GM18511 (cell line): ENCODE measurements around the gene ZFR2.

ENCODE experiments used
- ATAC-seq: cut with Tn5 transposase; IDR thresholded peaks from one replicate; pipeline ENCODE4 v1.9.1; 2021; ENCODE audit warnings: mild to moderate bottlenecking, moderate library complexity; ENCODE audit not compliant: unreplicated experiment

The ZFR2 gene

DNA sequence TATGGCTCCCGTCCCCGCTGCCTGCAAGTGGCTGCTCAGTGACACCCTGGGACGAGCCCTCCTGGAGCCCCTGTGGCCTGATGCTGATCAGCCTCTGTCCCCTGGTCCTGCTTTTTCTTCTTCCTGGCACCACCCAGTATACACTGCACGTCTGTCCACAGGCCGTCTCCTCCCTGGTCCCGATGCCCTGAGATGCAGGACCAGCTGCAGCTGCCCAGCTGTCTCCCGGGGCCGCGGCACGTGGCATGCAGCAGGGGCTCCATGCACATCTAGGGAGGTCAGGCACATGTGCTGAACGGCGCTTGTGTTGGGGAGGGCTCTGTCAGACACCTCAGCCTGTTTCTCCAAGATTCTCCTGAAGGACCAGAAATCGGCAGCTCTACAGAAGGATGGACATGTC is 30.2 kb downstream of the ZFR2 start:
- ATAC-seq, result no peak

DNA sequence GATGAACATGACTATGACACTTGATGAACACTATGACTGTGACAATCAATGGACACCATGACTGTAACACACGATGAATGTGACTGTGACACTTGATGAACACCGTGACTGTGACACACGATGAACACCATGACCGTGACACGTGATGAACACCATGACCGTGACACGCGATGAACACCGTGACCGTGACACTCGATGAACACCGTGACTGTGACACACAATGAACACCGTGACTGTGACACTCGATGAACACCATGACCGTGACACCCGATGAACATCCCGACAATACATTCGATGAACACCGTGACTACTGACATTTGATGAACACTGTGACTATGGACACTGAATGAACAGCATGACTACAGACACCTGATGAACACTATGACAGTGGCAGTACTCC is 30.9 kb downstream of the ZFR2 start:
- no peak for ATAC-seq

DNA sequence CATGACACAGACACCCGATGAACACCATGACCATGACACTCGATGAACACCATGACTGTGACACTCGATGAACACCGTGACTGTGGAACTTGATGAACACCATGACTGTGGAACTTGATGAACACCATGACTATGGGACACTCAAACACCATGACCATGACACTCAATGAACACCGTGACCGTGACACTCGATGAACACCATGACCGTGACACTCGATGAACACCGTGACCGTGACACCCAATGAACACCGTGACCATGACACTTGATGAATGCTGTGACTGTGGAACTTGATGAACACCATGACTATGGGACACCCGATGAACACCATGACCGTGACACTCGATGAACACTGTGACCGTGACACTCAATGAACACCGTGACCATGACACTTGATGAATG is 31.5 kb downstream of the ZFR2 start:
- ATAC-seq, result no peak

DNA sequence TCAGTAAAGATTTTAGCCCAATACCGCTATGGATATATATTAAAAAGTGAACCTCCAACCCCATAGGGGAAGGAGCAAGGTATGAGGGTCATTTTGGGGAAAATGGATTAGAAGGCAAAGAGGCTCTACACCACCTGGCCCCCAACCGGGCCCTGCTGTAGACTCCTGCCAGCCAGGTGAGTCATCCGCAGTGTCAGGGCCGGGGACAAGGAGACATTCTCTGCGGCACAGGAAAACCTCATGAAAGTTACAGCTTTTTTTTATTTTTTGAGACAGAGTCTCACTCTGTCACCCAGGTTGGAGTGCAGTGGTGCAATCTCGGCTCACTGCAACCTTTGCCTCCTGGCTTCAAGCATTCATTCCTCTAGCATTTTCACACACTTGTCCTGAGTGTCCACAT is 32.0 kb downstream of the ZFR2 start:
- ATAC-seq, result no peak

DNA sequence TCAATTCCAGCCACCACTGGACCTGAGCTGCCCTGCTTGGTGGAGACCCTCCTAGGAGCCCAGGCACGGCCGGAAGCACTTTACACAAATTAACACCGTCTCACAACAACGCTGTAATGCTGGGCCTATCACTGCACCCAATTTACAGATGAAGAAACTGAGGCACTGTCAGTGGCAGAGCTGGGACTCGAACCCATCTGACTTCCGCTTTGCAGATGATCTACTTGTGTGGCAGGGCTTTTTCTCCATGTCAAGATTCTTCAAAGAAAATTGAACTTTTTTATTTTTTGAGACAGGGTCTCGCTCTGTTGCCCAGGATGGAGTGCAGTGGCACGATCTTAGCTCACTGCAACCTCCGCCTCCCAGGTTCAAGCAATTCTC is 33.8 kb downstream of the ZFR2 start:
- no peak for ATAC-seq

DNA sequence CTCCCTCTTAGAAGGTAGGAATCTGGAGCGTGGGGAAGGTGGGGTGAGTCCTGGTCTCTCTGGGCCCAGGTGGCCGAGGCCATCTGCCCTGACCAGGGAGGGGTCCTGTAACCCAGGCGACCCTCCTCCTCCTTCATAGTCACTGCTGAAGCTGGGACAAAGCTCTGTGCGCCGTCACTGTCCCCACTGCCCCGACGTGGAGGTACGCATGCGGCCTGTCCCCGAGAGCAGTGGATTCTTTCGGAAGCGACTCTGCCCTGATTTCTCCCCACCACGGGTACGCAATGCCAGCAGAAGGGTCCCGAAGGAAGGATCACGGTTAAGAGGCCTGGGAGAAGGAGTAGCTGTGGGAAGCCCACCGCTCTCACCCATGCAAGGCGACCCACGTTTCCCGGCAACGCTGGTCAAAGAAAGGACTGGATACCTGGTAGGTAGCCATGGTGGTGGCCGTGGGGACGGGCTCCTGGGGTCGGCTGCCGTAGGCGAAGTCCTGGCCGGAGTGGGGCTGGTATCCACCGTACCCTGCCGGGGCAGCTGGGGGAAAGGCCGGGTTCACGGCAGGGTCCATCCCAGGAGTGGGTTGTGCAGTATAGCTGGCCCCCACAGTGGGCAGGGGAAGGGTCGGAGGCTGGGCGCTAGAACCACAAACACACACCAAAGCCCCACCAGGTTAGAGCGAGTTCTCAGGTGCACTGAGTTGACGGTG is 34.3 kb downstream of the ZFR2 start:
- ATAC-seq, result no peak

DNA sequence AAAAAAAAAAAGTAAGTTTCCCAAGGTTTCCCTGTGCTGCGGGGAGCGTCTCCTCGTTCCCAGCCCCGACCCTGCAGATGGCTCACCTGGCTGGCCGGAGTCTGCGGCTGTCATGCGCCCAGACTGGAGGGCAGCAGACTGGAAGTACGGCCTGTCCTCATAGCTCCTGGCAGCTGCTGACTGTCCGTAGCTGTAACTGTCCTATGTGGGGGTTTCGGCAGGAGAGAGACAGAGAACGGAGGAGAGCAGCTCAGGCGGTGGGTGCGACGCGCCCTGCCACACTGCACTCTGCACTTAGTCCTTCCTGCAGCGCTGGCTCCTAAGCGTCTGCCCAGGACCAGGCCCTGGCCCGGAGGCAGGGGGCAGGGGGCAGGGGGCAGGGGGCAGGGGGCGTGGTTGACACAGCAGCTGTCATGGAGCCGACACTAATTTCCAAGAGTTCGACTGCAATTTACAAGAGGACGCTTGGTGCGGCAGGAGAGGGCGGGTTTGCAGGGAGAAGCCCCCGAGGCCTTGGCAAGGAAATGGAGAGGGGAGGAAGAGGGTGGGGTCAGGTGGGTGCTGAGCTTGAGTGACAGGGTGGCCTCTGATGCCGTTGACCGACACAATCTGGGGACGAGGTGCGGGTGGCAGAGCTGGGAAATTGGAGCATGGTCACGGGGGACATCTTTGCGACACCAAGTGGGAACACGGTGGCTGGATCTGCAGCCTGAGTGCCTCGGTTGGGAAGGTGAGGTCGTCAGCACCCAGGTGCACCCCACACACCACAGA is 35.1 kb downstream of the ZFR2 start:
- no peak for ATAC-seq

DNA sequence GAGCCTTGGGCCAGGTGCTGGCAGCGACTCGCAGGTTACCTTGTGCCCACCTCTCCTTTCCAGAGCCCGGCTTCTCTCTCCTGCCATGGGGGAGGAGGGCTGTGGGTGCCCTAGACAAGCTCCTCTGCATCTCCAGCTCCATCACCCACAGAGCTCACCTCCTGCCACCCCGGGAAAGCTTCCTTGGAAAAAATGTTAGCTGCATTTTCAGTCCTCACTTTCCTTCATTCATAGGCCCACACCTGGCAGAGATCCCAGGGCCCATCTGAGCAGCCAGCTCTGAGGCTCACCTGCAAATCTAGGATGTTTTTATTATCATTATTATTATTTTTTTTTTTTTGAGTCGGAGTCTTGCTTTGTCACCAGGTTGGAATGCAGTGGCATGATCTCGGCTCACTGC is 36.8 kb downstream of the ZFR2 start:
- no peak for ATAC-seq

DNA sequence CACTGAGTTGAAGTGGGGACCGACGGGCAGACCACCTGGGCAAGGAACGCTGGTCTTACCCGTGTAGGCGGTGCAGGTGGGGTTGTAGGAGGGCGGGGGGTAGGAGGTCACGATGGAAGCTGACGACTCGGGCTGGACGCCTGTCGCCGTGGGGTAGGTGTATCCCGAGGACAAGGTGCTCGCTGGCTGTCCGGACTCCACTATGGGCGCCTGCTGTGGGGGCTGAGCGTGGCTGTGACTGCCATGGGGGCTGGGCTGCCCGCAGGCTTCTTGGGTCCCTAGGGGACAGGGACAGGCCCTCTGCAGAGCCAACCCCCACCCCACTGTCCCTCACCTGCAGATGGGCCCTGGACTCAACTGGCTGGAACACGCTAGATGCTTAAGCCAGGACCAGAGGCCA is 37.2 kb downstream of the ZFR2 start:
- ATAC-seq, result no peak

DNA sequence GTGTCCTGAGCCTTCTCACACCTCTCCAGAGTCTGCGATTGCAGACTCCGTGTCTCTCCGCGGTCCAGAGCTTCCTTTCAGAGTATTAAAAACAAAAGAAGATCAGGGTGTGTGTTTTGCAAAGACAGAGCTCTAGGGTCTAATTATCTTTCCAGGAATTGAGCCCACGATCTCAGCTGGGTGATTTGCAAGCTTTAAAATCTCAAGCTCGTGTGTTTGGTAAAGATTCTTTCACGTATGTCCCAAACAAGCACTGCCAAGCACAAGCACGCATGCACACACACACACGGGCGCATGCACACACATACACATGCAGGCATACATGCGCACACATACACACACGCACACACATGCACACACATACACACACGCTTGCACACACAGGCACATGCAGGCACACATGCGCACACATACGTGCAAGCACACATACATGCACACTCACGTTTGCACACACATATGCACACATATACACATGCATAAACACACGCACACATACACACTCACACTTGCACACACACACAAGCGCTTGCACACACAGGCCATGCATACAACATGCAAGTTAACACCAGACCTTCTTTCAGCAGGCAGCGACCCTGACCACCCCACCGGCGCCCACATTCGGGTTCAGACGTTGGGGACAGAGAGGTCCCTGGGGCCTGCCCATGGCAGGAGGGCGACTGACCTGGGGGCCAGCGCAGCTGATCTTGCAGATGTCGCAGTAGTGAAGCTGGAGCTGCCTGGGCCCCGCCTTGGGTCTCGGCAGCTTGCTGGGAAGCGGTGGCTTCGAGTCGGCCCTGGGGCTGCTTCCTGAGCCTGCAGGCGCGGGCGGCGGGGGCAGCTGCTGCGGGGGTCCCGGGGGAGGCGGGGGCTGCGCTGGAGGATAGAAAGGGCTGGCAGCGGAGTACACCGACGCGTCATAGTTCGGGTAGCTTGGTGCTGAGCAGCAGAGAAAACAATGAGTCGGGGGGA is 37.9 kb downstream of the ZFR2 start:
- ATAC-seq, result no peak

DNA sequence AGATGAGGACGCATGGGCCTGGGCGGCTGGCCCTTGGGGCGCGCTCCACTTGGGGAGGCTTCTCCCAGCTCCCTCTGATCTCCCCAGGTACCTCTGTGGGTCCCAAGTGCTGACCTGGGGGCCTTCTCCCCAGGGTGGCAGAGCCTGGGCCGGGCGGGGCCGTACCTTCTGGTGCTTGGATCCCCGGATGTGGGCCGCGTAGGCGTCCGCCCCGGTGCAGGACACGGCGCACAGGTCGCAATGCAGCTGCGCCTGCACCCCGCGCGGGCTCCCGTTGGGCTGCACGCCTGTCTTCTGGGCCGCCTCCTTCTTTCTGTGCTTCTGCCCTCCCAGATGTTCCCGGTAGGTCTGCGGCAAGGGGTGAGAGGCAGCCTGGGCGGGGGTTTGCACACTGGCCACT is 41.5 kb downstream of the ZFR2 start:
- ATAC-seq, result no peak

DNA sequence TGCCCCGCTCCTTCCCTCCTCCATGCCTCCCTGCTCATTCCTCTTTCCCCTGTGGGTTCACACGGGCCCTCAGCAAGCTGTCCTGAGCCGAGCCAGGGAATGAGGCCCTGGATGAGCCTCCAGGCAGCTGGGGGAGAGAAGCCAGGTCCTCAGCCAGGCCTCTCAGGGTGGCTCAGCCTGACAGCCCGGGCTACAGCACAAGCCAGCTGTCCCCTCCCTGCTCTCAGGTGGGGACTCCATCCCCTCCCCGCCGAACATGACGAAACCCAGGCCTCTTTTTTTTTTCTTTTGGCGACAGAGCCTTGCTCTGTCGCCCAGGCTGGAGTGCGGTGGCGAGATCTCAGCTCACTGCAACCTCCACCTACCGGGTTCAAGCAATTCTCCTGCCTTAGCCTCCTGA is 42.7 kb downstream of the ZFR2 start:
- ATAC-seq, result no peak

DNA sequence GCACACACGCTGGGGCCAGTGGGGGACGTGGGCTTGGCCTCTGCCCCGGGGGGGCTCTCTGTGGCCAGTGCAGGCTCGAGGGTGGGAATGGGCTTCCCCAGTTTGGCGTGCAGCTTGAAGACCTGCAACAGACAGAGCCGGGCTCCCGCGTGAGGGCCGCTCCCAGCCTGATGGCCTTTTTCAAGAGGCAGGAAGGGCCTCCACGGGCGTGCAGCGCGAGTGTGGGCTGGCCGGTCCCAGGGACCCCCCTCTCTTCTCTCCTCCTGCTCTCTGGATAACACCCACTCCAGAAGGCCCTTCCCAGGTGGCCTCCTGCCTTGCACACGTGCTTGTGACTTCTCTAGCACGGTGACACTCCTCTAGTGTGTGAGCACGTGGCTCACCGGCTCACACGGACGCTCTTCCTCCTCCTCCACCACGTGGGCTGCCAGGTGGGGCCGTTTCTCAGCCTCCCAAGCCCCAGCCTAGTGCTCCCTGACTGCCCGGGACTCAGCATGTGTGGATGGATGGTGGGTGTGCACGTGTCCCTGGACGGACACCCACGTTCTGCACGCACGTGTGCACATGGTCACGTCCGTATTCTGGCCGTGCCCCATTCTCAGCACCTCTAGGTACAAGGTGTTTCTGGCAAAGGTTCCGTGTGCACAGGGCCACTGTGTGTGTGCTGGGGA is 43.4 kb downstream of the ZFR2 start:
- no peak for ATAC-seq

DNA sequence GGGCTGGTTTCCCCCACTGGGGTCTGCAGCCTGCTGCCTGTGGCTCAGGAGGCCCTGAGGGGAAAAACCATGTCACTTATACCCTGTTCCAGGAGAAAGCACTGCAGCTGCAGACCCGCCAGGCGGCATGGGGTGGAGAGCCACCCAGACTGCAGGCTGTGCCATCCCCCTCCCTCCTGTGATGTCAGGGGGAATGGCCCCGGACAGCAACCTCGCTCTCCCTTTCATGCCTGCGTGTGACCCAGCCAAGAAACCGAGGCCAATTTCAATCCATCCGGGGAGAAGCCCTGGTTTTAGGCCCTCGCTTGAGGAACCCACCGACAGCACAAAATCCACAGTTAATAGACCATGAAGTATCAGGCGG is 45.5 kb downstream of the ZFR2 start:
- ATAC-seq, result no peak

DNA sequence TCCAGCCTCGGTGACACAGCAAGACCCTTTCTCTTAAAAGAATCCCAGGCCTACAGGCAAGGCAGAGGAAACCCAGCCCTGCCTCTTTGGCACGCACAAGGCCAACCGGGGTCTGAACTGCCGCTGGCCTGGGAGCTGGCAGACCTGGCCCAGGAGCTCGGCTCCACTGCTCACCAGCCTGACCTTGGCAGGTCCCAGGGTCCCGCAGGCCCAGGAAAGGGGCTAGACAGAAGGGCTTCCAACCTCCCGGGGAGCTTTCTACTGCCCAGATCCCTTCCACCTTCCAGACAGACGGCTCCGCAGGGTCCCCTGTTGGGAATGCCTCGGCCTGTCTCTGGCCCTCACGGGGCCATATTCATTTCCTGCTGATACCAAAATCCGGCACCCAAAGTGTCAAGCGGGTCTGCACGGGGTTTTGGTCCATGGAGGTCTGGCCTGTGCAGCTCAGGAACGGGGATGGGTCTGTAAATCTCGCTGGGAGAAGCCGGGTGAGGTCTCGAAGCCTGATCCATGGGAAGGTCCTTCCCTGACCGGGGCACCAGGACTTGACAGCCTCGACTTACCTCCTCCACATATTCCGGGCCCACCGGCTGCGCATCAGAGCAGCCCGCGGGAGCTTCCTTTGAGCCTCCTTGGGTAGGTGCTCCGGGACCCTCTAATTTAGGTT is 46.0 kb downstream of the ZFR2 start:
- no peak for ATAC-seq

DNA sequence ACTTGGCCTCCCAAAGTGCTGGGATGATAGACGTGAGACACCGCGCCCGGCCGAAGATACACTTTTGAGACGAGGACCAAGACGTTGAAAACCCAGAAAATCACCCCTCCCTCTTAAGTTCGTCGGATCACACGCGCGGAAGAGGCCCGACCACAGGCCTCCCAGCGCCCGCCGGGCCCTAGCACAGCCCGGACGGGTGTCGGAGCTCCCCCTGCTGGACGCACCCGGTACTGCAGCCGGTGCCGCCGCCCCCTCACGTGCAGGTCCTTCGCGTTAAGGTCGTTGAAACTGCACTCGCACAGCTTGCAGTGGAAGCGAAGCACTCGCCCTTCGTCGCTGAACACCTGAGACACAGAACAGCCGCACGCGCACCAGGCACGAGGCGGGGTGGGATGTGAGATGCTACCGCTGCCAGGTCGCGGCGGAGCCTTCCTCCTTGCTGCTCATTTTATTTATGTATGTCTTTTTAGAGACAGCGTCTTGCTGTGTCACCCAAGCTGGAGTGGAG is 46.9 kb downstream of the ZFR2 start:
- no peak for ATAC-seq

DNA sequence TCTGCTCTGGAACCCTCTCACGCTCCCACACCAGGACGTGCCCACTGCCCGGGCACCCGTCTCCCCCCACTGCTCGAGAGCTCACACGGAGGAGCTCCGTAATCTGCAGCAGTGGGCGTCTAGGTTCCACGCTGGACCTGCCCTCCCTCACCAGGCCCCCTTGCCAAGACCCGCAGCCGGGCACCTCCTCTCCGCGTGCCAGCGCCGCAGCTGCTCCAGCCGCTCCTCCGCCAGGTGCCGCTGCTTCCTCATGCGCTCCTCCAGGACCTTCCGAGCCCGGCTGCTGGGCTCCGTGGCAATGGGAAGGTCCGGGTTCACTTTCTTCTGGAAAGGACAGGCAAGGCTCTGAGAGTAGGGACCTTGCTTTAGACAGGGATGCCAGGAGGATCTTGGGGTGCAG is 47.7 kb downstream of the ZFR2 start:
- ATAC-seq, result no peak

DNA sequence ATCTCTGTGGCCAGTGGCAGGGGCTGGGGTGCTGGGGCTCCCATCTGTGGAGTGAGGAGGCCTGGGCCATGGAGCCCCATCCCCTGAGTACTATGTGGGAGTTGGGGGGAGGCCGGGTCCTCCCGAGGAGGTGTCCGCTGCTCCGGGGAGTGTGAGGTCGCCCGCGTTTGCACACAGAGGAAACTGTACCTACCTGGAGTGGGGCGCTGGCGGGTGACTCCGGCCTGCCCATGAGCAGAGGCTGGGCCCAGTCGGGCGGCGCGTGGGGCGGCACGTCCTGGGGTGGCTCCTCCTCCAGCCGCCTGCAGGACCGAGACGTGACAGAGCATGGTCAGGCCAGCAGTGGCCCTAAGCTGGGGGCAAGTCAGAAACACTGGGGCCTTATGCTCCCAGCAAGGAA is 48.8 kb downstream of the ZFR2 start:
- no peak for ATAC-seq

DNA sequence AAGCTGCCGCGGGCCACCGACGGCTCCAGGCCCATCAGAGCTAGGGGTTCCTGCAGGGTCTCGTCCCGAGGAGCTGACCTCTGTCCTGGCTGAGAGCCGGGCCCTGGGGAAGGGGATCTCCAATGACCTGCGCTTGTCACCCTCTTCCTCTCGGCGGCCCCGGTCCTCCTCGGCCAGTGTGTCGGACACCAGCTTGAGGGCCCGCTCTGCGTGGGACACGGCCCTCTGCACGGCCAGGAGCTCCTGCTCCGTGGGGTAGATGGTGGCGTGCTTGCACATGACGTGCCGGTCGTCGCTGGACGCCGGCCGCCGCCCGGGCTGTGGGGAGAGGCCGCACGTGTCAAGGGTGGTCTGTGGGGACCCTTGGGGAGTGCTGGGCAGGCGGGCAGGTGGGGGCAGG is 49.9 kb downstream of the ZFR2 start:
- ATAC-seq, result no peak

DNA sequence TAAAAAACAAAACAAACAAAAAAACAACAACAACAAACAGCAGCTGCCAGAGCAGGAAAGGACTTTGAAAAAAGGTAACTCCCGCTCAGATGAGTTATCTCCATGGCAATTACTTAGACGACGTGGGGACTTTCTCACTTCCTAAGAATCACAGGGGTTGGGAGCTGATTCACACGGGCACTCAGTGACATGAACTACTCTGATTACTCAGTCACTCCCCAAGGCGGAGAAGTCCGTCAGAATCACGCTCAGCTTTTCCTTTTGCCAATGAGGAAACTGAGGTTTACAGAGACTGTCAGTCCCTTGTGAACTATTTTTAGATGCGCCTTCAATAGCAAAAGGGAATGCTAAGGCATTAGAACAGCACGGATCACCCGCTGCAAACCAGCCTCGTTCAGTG is 50.4 kb downstream of the ZFR2 start:
- no peak for ATAC-seq
